ENCODE measurements around the gene CFB. TPM values are rescaled to one million over a fixed set of nuclear protein-coding genes. Genes with fewer than 3 reads are reported as not detected.

CFB gene
- total RNA-seq, 1 donor from 2014 or later = not detected

GRCh38 chr6:31915756-31916155, 30.1 kb upstream of the CFB start:
- H3K36me3 Mint-ChIP-seq (ENCODE audit: low read depth, unreplicated experiment) = no peaks in the 10 kb centered on the region
- no peak for DNase-seq (ENCODE audit: low spot score)
- H3K27me3 Mint-ChIP-seq (ENCODE audit: unreplicated experiment) = peaks cover 2% of the 10 kb centered on the region
- no peaks in the 10 kb centered on the region for H3K4me1 Mint-ChIP-seq (ENCODE audit: unreplicated experiment)
- no peak overlapping the region for H3K27ac Mint-ChIP-seq (ENCODE audit: unreplicated experiment)
- no peaks in the 10 kb centered on the region for H3K9me3 Mint-ChIP-seq (ENCODE audit: unreplicated experiment)
- TF ChIP-seq CTCF (IDR thresholded peaks at IDR 0.05; ENCODE audit: unreplicated experiment) = no peak
- H3K4me3 Mint-ChIP-seq (ENCODE audit: unreplicated experiment) = no peak overlapping the region

- no peak for DNase-seq (ENCODE audit: low spot score)
- Mint-ChIP-seq H3K36me3 (ENCODE audit: low read depth, unreplicated experiment) (no peaks in the 10 kb centered on the region), H3K9me3 (ENCODE audit: unreplicated experiment) (no peaks in the 10 kb centered on the region), H3K4me1 (ENCODE audit: unreplicated experiment) (no peaks in the 10 kb centered on the region), H3K27me3 (ENCODE audit: unreplicated experiment) (no peaks in the 10 kb centered on the region), H3K27ac (ENCODE audit: unreplicated experiment) (no peak overlapping the region), H3K4me3 (ENCODE audit: unreplicated experiment) (no peak overlapping the region)
- no peak for TF ChIP-seq CTCF (IDR thresholded peaks at IDR 0.05; ENCODE audit: unreplicated experiment)
Observed at GRCh38 chr6:31918069-31918720, 27.7 kb upstream of the CFB start.

DNA sequence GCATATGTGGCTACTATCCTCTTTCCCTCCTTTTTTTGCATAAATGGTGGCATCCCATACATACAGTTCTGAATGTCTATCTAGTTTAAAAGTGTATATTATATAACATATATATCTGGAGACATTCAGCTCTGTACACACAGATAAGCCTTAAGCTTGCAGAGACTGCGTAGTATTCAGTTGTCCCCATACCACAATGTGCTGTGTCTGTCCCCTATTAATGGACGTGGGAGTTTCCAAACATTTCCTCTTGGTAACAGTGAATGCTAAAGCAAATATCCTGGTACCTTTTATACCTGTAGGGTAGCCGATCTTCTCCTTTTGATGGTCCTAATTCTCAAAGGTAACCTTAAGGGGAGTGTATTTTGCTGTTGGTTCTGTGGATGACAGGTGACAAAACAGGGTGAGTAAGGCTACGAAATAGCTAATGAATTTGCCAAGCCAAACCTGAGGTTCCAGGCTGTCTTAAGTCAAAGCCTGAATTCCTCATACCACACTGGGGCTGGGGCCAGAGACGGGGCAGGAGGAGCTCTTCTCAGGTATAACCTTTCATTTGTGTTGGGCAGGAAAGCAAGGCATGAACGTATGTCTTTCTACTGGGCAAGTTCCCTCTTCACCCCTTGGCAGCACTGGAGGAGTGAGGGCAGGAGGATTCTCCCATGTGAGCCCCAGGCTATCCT, 26.1 kb upstream of the CFB start:
- no peaks in the 10 kb centered on the region for H3K9me3 Mint-ChIP-seq (ENCODE audit: unreplicated experiment)
- no peak for DNase-seq (ENCODE audit: low spot score)
- no peak overlapping the region for H3K4me3 Mint-ChIP-seq (ENCODE audit: unreplicated experiment)
- H3K36me3 Mint-ChIP-seq (ENCODE audit: low read depth, unreplicated experiment) = no peaks in the 10 kb centered on the region
- H3K27me3 Mint-ChIP-seq (ENCODE audit: unreplicated experiment) = no peaks in the 10 kb centered on the region
- no peak overlapping the region for H3K27ac Mint-ChIP-seq (ENCODE audit: unreplicated experiment)
- no peak for TF ChIP-seq CTCF (IDR thresholded peaks at IDR 0.05; ENCODE audit: unreplicated experiment)
- H3K4me1 Mint-ChIP-seq (ENCODE audit: unreplicated experiment) = no peaks in the 10 kb centered on the region

GRCh38 chr6:31920811-31921210, 25.1 kb upstream of the CFB start:
- no peak for DNase-seq (ENCODE audit: low spot score)
- H3K27ac Mint-ChIP-seq (ENCODE audit: unreplicated experiment) = no peak overlapping the region
- H3K9me3 Mint-ChIP-seq (ENCODE audit: unreplicated experiment) = no peaks in the 10 kb centered on the region
- no peaks in the 10 kb centered on the region for H3K27me3 Mint-ChIP-seq (ENCODE audit: unreplicated experiment)
- no peaks in the 10 kb centered on the region for H3K36me3 Mint-ChIP-seq (ENCODE audit: low read depth, unreplicated experiment)
- no peaks in the 10 kb centered on the region for H3K4me1 Mint-ChIP-seq (ENCODE audit: unreplicated experiment)
- TF ChIP-seq CTCF (IDR thresholded peaks at IDR 0.05; ENCODE audit: unreplicated experiment) = no peak
- H3K4me3 Mint-ChIP-seq (ENCODE audit: unreplicated experiment) = no peak overlapping the region

- Mint-ChIP-seq H3K27me3 (ENCODE audit: unreplicated experiment) (no peaks in the 10 kb centered on the region), H3K27ac (ENCODE audit: unreplicated experiment) (no peak overlapping the region), H3K9me3 (ENCODE audit: unreplicated experiment) (no peaks in the 10 kb centered on the region), H3K4me3 (ENCODE audit: unreplicated experiment) (no peak overlapping the region), H3K4me1 (ENCODE audit: unreplicated experiment) (no peaks in the 10 kb centered on the region), H3K36me3 (ENCODE audit: low read depth, unreplicated experiment) (no peaks in the 10 kb centered on the region)
- no peak for DNase-seq (ENCODE audit: low spot score)
- TF ChIP-seq CTCF (IDR thresholded peaks at IDR 0.05; ENCODE audit: unreplicated experiment) = no peak
Observed at GRCh38 chr6:31922942-31923341, 23.0 kb upstream of the CFB start.

Data from endothelial cell (in vitro differentiated cells).